Limb (tissue), 2 donors: Measurements from ENCODE around the gene TICRR.
"Not testable (repeated sequence)": the region's sequence is repeated elsewhere in the genome, so short reads cannot be mapped to it uniquely, and the experiment has no call there.

Experiments
- DNase-seq, 2 donors: peaks; one replicate each; pipeline ENCODE4 v3.0.0-alpha.2; 2016; ENCODE audit errors: extremely low spot score in 2 of 2

Gene TICRR

GRCh38 chr15:89569090-89569745, 6.1 kb upstream of the TICRR start:
- DNase-seq = no peak

- DNase-seq = no peak
These were observed 567 bp downstream of the TICRR start for GRCh38 chr15:89575656-89576416.

- no peak for DNase-seq
These were observed 1.1 kb downstream of the TICRR start for GRCh38 chr15:89576417-89576773.

GRCh38 chr15:89577776-89578115, 2.5 kb downstream of the TICRR start:
- no peak for DNase-seq

- DNase-seq = no peak
These were observed 2.9 kb downstream of the TICRR start for GRCh38 chr15:89578146-89578545.

GRCh38 chr15:89580747-89581146, 5.5 kb downstream of the TICRR start:
- not testable (repeated sequence) for DNase-seq

GRCh38 chr15:89586651-89587050, 11.4 kb downstream of the TICRR start:
- no peak for DNase-seq

- no peak for DNase-seq
These were observed 12.7 kb downstream of the TICRR start for GRCh38 chr15:89587955-89588354.

- DNase-seq = no peak
These were observed 16.6 kb downstream of the TICRR start for GRCh38 chr15:89591834-89592233.

GRCh38 chr15:89593018-89593417, 17.7 kb downstream of the TICRR start:
- DNase-seq = no peak

GRCh38 chr15:89599021-89599420, 23.8 kb downstream of the TICRR start:
- no peak for DNase-seq

- no peak for DNase-seq
These were observed 36.0 kb downstream of the TICRR start for GRCh38 chr15:89611317-89611716.

GRCh38 chr15:89613031-89613430, 37.8 kb downstream of the TICRR start:
- no peak for DNase-seq

- no peak for DNase-seq
These were observed 38.9 kb downstream of the TICRR start for GRCh38 chr15:89614164-89614563.

- DNase-seq = no peak
These were observed 39.9 kb downstream of the TICRR start for GRCh38 chr15:89615135-89615534.

- DNase-seq = no peak
These were observed 41.0 kb downstream of the TICRR start for GRCh38 chr15:89616228-89616627.

- no peak for DNase-seq
These were observed 46.3 kb downstream of the TICRR start for GRCh38 chr15:89621547-89621946.

GRCh38 chr15:89623165-89623564, 47.9 kb downstream of the TICRR start:
- no peak for DNase-seq

GRCh38 chr15:89625716-89626115, 50.4 kb downstream of the TICRR start:
- no peak for DNase-seq

GRCh38 chr15:89627256-89627970, 52.1 kb downstream of the TICRR start:
- DNase-seq = no peak

GRCh38 chr15:89628301-89628700, 53.0 kb downstream of the TICRR start:
- DNase-seq = no peak

GRCh38 chr15:89628806-89629715, 53.8 kb downstream of the TICRR start:
- no peak for DNase-seq
